ENCODE measurements around the gene DRD4.
A peak's percentile ranks its signal among the peaks of the same experiment; 100 is the strongest.

DRD4 gene

GRCh38 chr11:596374-596773 lies 40.7 kb upstream of the DRD4 start:
- peaks cover 63% of the 10 kb centered on the region for H3K79me2 ChIP-seq (ENCODE audit: low read length)
- no peak for DNase-seq
- no peak overlapping the region for H3K27ac ChIP-seq (ENCODE audit: low read length)
- H3K36me3 ChIP-seq (replicated peaks; ENCODE audit: insufficient read depth, low read length), result peaks cover 22% of the 10 kb centered on the region
- H3K9me2 ChIP-seq (replicated peaks; ENCODE audit: insufficient read depth, low read length), result no peaks in the 10 kb centered on the region
- TF ChIP-seq EZH2phosphoT487 (IDR thresholded peaks at IDR 0.05; ENCODE audit: low read length) (no peak), EZH2 (optimal IDR thresholded peaks at IDR 0.05; ENCODE audit: low read depth, low read length) (no peak)
- TF ChIP-seq, protein P1, sequence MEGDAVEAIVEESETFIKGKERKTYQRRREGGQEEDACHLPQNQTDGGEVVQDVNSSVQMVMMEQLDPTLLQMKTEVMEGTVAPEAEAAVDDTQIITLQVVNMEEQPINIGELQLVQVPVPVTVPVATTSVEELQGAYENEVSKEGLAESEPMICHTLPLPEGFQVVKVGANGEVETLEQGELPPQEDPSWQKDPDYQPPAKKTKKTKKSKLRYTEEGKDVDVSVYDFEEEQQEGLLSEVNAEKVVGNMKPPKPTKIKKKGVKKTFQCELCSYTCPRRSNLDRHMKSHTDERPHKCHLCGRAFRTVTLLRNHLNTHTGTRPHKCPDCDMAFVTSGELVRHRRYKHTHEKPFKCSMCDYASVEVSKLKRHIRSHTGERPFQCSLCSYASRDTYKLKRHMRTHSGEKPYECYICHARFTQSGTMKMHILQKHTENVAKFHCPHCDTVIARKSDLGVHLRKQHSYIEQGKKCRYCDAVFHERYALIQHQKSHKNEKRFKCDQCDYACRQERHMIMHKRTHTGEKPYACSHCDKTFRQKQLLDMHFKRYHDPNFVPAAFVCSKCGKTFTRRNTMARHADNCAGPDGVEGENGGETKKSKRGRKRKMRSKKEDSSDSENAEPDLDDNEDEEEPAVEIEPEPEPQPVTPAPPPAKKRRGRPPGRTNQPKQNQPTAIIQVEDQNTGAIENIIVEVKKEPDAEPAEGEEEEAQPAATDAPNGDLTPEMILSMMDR (IDR thresholded peaks at IDR 0.05; ENCODE audit: low read length), result no peak
- H3K9me3 ChIP-seq (replicated peaks; ENCODE audit: insufficient read depth, low read length), result no peaks in the 10 kb centered on the region
- no peak overlapping the region for H2AFZ ChIP-seq (ENCODE audit: low read length)
- no peaks in the 10 kb centered on the region for H4K20me1 ChIP-seq (ENCODE audit: insufficient read depth, low read length)
- no peaks in the 10 kb centered on the region for H3F3A ChIP-seq (ENCODE audit: insufficient read depth, low read length)
- H3K27me3 ChIP-seq (replicated peaks; ENCODE audit: insufficient read depth, low read length), result no peaks in the 10 kb centered on the region
- H3K9ac ChIP-seq (ENCODE audit: low read length), result no peak overlapping the region
- no peak overlapping the region for H3K4me3 ChIP-seq (ENCODE audit: low read length)
- no peaks in the 10 kb centered on the region for H3K4me1 ChIP-seq (ENCODE audit: low read length)
- H3K4me2 ChIP-seq (ENCODE audit: low read depth, low read length), result no peak overlapping the region

GRCh38 chr11:597166-597725 lies 39.8 kb upstream of the DRD4 start:
- Histone ChIP-seq H3F3A (ENCODE audit: insufficient read depth, low read length) (no peaks in the 10 kb centered on the region), H3K4me3 (ENCODE audit: low read length) (no peak overlapping the region), H3K27me3 (replicated peaks; ENCODE audit: insufficient read depth, low read length) (no peaks in the 10 kb centered on the region), H3K36me3 (replicated peaks; ENCODE audit: insufficient read depth, low read length) (peaks cover 23% of the 10 kb centered on the region), H4K20me1 (ENCODE audit: insufficient read depth, low read length) (no peaks in the 10 kb centered on the region), H2AFZ (ENCODE audit: low read length) (no peak overlapping the region), H3K9me2 (replicated peaks; ENCODE audit: insufficient read depth, low read length) (no peaks in the 10 kb centered on the region), H3K4me2 (ENCODE audit: low read depth, low read length) (no peak overlapping the region), H3K9me3 (replicated peaks; ENCODE audit: insufficient read depth, low read length) (no peaks in the 10 kb centered on the region), H3K4me1 (ENCODE audit: low read length) (no peaks in the 10 kb centered on the region), H3K27ac (ENCODE audit: low read length) (no peak overlapping the region), H3K79me2 (ENCODE audit: low read length) (peaks cover 65% of the 10 kb centered on the region), H3K9ac (ENCODE audit: low read length) (no peak overlapping the region)
- no peak for TF ChIP-seq EZH2 (optimal IDR thresholded peaks at IDR 0.05; ENCODE audit: low read depth, low read length)
- TF ChIP-seq, protein P1 (IDR thresholded peaks at IDR 0.05; ENCODE audit: low read length), result peak; percentile 18
- no peak for DNase-seq

- Histone ChIP-seq H3K27ac (ENCODE audit: low read length) (no peak overlapping the region), H3K9me3 (replicated peaks; ENCODE audit: insufficient read depth, low read length) (no peaks in the 10 kb centered on the region), H3K9me2 (replicated peaks; ENCODE audit: insufficient read depth, low read length) (no peaks in the 10 kb centered on the region), H2AFZ (ENCODE audit: low read length) (no peak overlapping the region), H3K27me3 (replicated peaks; ENCODE audit: insufficient read depth, low read length) (no peaks in the 10 kb centered on the region), H3K9ac (ENCODE audit: low read length) (no peak overlapping the region), H4K20me1 (ENCODE audit: insufficient read depth, low read length) (no peaks in the 10 kb centered on the region), H3K4me2 (ENCODE audit: low read depth, low read length) (no peak overlapping the region), H3K36me3 (replicated peaks; ENCODE audit: insufficient read depth, low read length) (peaks cover 19% of the 10 kb centered on the region; the same call in 1 of the 2 replicates), H3K4me3 (ENCODE audit: low read length) (no peak overlapping the region), H3K4me1 (ENCODE audit: low read length) (no peaks in the 10 kb centered on the region), H3F3A (ENCODE audit: insufficient read depth, low read length) (no peaks in the 10 kb centered on the region), H3K79me2 (ENCODE audit: low read length) (peaks cover 59% of the 10 kb centered on the region)
- no peak for DNase-seq
- TF ChIP-seq EZH2phosphoT487 (IDR thresholded peaks at IDR 0.05; ENCODE audit: low read length), result no peak
- TF ChIP-seq, protein P1 (IDR thresholded peaks at IDR 0.05; ENCODE audit: low read length), result no peak
- no peak for TF ChIP-seq EZH2 (optimal IDR thresholded peaks at IDR 0.05; ENCODE audit: low read depth, low read length)
Observed at GRCh38 chr11:598005-598680, 38.9 kb upstream of the DRD4 start.

Data from MM.1S (cell line).